DOHH2 (cell line): ENCODE data around the gene LCN15.

Source experiments
- H3F3A ChIP-seq: fragments of 200-600 bp; sonication (generic), shearing (Covaris generic); 2 replicates; pipeline ENCODE4 v1.6.0; 2016; ENCODE audit warnings: antibody characterized with exemption, mild to moderate bottlenecking; ENCODE audit not compliant: control insufficient read depth, insufficient read depth
- H3K27ac ChIP-seq: fragments of 200-600 bp; sonication (generic); 2 replicates; pipeline ENCODE4 v1.5.1; 2014; ENCODE audit warnings: low read depth, mild to moderate bottlenecking, low read length, moderate library complexity
- H3K27me3 ChIP-seq: fragments of 200-600 bp; sonication (generic); 2 replicates; pipeline ENCODE4 v1.6.1; 2014; ENCODE audit warnings: mild to moderate bottlenecking, low read length, mixed read lengths; ENCODE audit not compliant: control insufficient read depth
- H3K36me3 ChIP-seq: fragments of 200-600 bp; sonication (generic); 2 replicates; pipeline ENCODE4 v1.6.1; 2014; ENCODE audit warnings: mild to moderate bottlenecking, low read length, moderate library complexity, mixed read lengths; ENCODE audit not compliant: control insufficient read depth
- H3K4me1 ChIP-seq: fragments of 200-600 bp; sonication (generic); 2 replicates; pipeline ENCODE4 v1.6.1; 2014; ENCODE audit warnings: mild to moderate bottlenecking, low read length, mixed read lengths; ENCODE audit not compliant: control insufficient read depth
- H3K4me2 ChIP-seq: fragments of 200-600 bp; sonication (generic); 2 replicates; pipeline ENCODE4 v1.6.0; 2014; ENCODE audit warnings: mild to moderate bottlenecking, low read length, moderate library complexity
- H3K4me3 ChIP-seq: fragments of 200-600 bp; sonication (generic); 2 replicates; pipeline ENCODE4 v1.5.1; 2014; ENCODE audit warnings: mild to moderate bottlenecking, low read length, mixed read lengths
- H3K79me2 ChIP-seq: fragments of 200-600 bp; sonication (generic); 2 replicates; pipeline ENCODE4 v1.6.1; 2014; ENCODE audit warnings: mild to moderate bottlenecking, low read length, mixed read lengths; ENCODE audit not compliant: control insufficient read depth
- H3K9me2 ChIP-seq: fragments of 200-600 bp; sonication (generic); replicated peaks from 2 replicates; pipeline ENCODE4 v1.6.1; 2014; ENCODE audit warnings: mild to moderate bottlenecking, low read length, mixed read lengths; ENCODE audit not compliant: control insufficient read depth
- H3K9me3 ChIP-seq: fragments of 200-600 bp; sonication (generic); 2 replicates; pipeline ENCODE4 v1.6.1; 2014; ENCODE audit warnings: antibody characterized with exemption, low read length, mixed read lengths; ENCODE audit not compliant: control insufficient read depth, insufficient read depth
- H4K20me1 ChIP-seq: fragments of 200-600 bp; sonication (generic); 2 replicates; pipeline ENCODE4 v1.6.0; 2014; ENCODE audit warnings: low read depth, mild to moderate bottlenecking, antibody characterized with exemption, low read length, moderate library complexity; ENCODE audit not compliant: control insufficient read depth, insufficient read depth
- EZH2phosphoT487 ChIP-seq: fragments of 200-600 bp; sonication (generic); IDR thresholded peaks from 2 replicates; pipeline ENCODE4 v1.6.1; 2017; ENCODE audit warnings: borderline replicate concordance, mild to moderate bottlenecking, antibody characterized with exemption, low read length, moderate library complexity, mixed read lengths
- TF ChIP-seq, protein P1 (sequence below): fragments of 200-600 bp; sonication (generic); IDR thresholded peaks from one replicate; pipeline ENCODE4 v1.5.1; 2014; ENCODE audit warnings: antibody characterized with exemption, mild to moderate bottlenecking, low read depth, low read length; ENCODE audit not compliant: poor library complexity, severe bottlenecking

Gene LCN15

DNA sequence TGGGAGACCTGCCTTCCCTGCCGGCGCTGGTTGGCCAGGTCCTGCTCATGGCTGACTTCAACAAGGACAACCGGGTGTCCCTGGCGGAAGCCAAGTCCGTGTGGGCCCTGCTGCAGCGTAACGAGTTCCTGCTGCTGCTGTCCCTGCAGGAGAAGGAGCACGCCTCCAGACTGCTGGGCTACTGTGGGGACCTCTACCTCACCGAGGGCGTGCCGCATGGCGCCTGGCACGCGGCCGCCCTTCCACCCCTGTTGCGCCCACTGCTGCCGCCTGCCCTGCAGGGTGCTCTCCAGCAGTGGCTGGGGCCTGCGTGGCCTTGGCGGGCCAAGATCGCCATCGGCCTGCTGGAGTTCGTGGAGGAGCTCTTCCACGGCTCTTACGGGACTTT lies 41.4 kb downstream of the LCN15 start:
- no peaks in the 10 kb centered on the region for H3K9me2 ChIP-seq
- H4K20me1 ChIP-seq, result peaks cover 24% of the 10 kb centered on the region
- H3K36me3 ChIP-seq, result peaks cover 63% of the 10 kb centered on the region
- peaks cover 38% of the 10 kb centered on the region for H3K4me1 ChIP-seq
- H3K27ac ChIP-seq, result no peak overlapping the region
- H3K9me3 ChIP-seq, result no peaks in the 10 kb centered on the region
- no peak overlapping the region for H3K4me2 ChIP-seq
- no peak overlapping the region for H3K4me3 ChIP-seq
- peaks cover 54% of the 10 kb centered on the region for H3F3A ChIP-seq
- TF ChIP-seq, protein P1, sequence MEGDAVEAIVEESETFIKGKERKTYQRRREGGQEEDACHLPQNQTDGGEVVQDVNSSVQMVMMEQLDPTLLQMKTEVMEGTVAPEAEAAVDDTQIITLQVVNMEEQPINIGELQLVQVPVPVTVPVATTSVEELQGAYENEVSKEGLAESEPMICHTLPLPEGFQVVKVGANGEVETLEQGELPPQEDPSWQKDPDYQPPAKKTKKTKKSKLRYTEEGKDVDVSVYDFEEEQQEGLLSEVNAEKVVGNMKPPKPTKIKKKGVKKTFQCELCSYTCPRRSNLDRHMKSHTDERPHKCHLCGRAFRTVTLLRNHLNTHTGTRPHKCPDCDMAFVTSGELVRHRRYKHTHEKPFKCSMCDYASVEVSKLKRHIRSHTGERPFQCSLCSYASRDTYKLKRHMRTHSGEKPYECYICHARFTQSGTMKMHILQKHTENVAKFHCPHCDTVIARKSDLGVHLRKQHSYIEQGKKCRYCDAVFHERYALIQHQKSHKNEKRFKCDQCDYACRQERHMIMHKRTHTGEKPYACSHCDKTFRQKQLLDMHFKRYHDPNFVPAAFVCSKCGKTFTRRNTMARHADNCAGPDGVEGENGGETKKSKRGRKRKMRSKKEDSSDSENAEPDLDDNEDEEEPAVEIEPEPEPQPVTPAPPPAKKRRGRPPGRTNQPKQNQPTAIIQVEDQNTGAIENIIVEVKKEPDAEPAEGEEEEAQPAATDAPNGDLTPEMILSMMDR, result no peak
- no peak for TF ChIP-seq EZH2phosphoT487
- H3K27me3 ChIP-seq, result no peaks in the 10 kb centered on the region
- peaks cover 30% of the 10 kb centered on the region for H3K79me2 ChIP-seq

DNA sequence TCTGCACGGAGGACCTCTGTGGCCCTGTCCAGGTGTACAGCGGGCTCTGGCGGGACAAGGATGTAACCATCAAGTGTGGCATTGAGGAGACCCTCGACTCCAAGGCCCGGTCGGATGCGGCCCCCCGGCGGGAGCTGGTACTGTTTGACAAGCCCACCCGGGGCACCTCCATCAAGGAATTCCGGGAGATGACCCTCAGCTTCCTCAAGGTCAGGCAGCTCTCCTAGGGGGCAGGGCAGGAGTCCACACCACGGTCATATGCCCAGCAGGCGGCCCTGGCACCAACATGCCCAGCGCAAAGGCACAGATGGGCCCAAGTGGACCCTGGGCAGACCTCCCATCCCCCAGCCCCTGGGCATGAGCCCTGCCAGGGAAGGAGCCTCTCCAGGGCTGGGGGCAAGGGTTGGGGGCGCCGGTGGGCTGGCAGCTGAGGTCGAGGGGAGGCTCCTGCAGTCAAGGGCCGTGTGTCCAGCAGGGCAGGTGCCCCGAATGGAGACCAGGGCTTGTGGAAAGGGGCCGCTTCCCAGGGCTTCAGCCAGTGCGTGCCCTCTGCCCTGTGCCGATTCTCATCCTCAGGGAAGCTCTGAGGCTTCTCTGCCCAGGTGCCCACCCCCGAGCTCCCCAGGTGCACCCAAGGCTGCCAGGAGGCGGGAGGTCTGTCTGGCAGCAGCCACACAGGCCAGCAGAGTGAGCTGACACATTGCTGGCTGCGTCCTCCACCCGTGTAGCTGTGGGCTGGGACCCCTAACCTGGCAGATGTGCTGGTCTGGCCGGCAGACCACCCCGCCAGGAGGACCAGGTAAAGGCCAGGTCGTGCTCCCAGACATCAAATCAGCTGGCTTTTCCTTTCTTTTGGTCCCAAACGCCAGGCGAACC lies 42.0 kb downstream of the LCN15 start:
- Histone ChIP-seq H3K27ac (no peak overlapping the region), H3K36me3 (peaks cover 57% of the 10 kb centered on the region), H3F3A (peaks cover 51% of the 10 kb centered on the region), H3K9me3 (no peaks in the 10 kb centered on the region), H3K4me1 (peaks cover 38% of the 10 kb centered on the region), H3K79me2 (peaks cover 23% of the 10 kb centered on the region), H4K20me1 (peaks cover 19% of the 10 kb centered on the region), H3K4me3 (no peak overlapping the region), H3K27me3 (no peaks in the 10 kb centered on the region), H3K9me2 (no peaks in the 10 kb centered on the region), H3K4me2 (no peak overlapping the region)
- TF ChIP-seq, protein P1, result no peak
- TF ChIP-seq EZH2phosphoT487, result no peak

- Histone ChIP-seq H3K4me1 (peaks cover 34% of the 10 kb centered on the region), H3K9me2 (no peaks in the 10 kb centered on the region), H3K79me2 (peaks cover 15% of the 10 kb centered on the region), H3K27ac (no peak overlapping the region), H3F3A (peaks cover 43% of the 10 kb centered on the region), H3K4me2 (no peak overlapping the region), H3K27me3 (no peaks in the 10 kb centered on the region), H3K36me3 (peaks cover 49% of the 10 kb centered on the region), H3K4me3 (no peak overlapping the region), H3K9me3 (no peaks in the 10 kb centered on the region), H4K20me1 (peaks cover 12% of the 10 kb centered on the region)
- TF ChIP-seq, protein P1, result no peak
- no peak for TF ChIP-seq EZH2phosphoT487
These were observed 42.8 kb downstream of the LCN15 start for GRCh38 chr9:136721339-136722092.
